ENCODE results near the gene ABCA10.
"Not testable (repeated sequence)": the region's sequence is repeated elsewhere in the genome, so short reads cannot be mapped to it uniquely, and the experiment has no call there.

Gene ABCA10

DNA sequence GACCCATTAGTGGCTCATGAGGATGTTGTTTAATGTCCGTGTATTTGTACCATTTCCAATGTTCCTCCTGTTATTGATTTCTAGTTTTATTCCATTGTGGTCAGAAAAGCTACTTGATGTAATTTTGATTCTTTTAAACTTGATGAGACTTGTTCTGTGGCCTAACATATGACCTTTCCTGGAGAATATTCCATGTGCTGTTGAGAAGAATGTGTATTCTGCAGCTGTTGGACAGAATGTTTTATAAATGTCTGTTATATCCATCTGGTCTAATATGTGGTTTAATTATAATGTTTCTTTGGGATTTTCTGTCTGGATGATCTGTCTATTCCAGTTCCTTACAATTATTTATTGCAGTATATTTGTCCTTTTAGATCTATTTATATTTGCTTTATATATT, 2.9 kb upstream of the ABCA10 start:
- no peak for DNase-seq (ENCODE audit: low read depth in 2 of 3, low spot score in 1 of 3)

DNA sequence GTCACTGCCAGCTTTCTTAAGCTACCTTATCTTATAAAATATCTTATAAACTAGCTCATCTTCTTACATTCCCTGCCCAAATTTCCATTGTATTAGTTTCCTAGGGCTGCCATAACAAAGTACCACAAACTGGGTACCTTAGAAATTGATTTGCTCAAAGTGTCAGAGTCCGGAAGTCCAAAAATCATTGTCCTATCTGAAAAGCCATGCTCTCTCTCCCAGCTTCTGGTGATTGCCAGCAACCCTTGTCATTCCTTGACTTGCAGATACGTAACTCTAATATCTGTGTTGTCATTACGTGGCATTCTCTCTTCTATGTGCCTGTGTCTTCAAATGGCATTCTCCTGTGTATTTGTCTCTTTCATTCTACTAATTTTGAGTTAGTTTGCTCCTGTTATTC, 2.3 kb upstream of the ABCA10 start:
- DNase-seq (ENCODE audit: low read depth in 2 of 3, low spot score in 1 of 3), result no peak

DNA sequence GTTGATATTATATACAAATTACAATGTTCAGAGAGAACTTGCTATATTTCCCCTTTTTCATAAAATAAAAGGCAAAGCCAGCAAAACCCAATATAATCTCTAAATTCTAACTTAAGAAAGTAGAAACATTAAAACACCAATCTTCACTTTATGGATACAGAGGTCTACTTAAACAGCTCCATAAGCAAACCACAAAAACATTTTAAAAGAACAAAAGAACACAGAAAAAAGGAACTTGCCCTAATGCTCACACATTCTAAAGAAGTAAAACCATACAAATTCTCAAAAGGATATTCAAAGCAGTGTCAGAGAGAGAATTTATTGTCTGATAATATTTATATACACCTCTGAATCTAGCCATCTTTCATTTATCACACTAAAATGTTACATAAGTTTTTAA, 606 bp downstream of the ABCA10 start:
- no peak for DNase-seq (ENCODE audit: low read depth in 2 of 3, low spot score in 1 of 3)

DNA sequence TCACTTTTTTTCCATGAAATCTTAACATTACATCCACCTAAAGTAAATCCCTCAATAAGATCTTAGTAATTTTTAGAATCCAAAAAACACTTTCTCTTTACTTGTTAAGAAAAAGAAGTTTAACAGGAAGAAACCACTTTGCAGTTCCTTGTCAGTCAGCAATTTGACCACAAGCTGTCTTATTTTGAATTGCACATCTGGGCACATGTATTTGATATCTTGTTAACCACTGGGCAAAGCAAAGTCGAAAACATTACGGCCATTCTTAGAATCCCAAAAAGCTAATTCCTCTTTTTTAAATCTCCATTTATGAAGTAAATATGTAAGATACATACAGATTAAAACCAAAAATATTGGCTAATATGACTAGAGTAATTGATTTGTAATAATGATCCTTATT, 1.1 kb downstream of the ABCA10 start:
- DNase-seq (ENCODE audit: low read depth in 2 of 3, low spot score in 1 of 3), result no peak

DNA sequence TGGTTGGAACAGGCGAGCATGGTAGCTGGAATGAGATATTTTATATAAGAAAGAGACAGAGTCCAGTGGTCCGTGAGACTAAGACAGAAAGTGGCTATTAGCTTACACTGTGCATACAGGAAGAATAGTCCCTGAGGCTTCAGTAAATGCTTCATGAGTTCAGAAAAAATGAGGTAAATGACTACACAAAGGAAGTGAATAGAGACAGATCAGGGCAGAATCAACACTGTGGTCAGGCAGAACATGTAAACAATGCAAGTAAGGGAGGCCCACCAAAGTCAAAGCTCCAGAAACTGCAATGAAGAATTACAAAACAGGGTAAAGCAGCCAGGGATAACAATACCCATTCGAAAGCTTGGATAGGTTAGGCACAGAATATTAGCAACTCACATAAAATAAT, 4.8 kb downstream of the ABCA10 start:
- DNase-seq (ENCODE audit: low read depth in 2 of 3, low spot score in 1 of 3), result no peak

DNA sequence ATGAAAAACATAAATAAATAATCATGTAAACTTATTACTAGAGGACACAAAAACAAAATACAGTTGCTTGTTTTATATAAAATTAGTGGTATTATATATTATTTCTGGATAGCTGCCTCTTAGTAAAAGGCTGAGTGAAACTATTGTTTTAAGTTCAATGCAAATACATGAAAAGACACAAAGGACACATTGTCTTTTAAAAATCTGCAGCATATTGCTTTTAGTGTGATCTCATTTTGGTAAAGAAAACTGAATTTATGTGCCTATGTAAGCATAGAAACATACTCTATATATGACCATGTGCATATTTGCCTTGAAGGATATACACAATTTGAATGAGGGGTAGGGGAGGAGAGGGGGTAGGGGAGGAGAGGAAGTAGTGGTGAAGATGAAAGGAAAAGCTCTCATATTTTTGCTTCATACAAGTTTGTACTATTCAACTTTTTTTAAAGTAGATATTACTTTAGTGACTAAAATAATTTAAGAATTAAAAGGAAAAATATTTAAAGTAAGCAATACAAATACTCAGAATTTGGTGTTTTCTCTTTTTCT, 5.8 kb downstream of the ABCA10 start:
- DNase-seq (ENCODE audit: low read depth in 2 of 3, low spot score in 1 of 3), result no peak

DNA sequence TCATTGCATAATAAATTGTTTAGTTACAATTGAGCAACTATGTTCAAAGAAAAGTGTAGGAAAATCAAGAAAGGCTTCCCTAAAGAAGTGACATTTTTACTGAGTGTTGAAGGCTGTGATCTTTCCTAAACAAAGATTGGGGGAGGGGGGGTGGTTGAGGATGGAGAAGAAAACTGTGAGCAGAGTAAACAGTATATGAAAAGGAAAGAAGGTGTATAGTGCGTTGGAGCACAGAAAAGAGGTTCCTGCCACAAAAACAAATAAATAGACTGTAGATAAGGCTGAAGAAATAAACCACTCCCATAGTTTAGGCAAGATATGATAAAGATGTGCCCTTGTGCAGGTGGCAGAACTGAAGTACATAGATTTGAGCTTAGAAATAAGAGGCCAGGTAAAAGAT, 8.5 kb downstream of the ABCA10 start:
- DNase-seq (ENCODE audit: low read depth in 2 of 3, low spot score in 1 of 3), result no peak

DNA sequence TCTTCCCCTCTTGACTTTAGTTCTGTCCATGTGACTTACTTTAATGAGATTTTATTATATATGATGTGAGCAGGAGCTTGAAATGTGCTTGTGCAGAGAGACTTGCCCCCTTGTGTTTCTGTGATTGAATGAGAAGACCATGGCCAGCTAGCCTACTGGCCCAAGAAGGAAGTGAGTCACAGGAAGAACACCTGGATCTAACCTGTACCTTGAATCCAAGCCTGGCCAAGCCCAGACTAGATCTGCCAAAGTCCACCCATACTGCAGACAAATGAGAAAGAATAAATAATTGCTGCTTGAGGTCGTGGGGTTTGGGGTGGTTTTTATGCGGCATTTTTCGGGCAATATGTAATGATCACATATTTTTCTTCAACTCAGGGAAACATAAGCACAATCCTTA, 9.6 kb downstream of the ABCA10 start:
- no peak for DNase-seq (ENCODE audit: low read depth in 2 of 3, low spot score in 1 of 3)

DNA sequence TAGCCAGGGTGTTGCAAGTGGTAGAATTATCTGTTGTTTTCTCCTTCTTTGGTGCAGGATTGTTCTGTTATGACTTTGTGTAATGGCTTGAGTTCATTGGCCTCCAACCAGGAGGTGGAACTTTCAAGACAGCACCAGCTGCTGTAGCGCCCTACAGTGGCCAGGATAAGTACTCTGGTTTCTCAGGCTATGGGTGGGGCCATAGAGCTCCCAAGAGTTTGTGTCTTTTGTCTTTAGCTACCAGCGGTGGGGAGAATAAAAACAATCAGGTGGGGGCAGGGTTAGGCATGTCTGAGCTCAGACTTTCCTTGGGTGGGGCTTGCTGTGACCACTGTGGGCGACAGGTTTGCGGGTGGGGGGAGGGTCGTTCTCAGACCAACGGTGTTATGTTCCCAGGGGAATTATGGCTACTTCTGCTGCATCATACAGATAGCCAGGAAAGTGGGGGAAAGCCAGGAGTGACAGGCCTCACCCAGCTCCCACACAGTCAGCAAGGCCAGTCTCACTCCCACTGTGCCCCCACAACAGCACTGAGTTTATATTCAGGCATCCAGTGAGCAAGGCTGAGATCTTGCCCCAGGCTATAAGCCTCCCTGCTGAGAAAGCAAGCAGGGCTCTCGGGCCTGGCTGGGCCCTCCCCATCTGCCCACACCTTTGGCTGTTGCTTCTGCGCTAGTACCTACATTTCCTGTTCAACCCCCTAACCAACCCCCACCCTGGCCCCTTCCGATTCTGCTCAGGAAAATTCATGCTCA, 15.4 kb downstream of the ABCA10 start:
- DNase-seq (ENCODE audit: low read depth in 2 of 3, low spot score in 1 of 3), result no peak

DNA sequence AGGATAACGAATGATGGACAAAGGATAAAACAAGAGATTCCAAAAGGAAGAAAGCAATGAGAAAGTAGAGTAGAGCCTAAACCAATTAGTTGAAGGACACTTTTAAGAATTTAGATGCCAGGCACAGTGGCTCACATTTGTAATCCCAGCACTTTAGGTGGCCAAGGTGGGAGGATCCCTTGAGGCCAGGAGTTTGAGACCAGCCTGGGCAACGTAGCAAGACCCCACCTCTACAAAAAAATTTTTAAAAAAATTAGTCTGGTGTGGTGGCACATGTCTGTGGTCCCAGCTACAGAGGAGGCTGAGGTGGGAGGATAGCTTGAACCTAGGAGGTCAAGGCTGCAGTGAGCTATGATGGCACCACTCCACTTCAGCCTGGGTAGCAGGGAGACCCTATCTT, 20.0 kb downstream of the ABCA10 start:
- no peak for DNase-seq (ENCODE audit: low read depth in 2 of 3, low spot score in 1 of 3)

DNA sequence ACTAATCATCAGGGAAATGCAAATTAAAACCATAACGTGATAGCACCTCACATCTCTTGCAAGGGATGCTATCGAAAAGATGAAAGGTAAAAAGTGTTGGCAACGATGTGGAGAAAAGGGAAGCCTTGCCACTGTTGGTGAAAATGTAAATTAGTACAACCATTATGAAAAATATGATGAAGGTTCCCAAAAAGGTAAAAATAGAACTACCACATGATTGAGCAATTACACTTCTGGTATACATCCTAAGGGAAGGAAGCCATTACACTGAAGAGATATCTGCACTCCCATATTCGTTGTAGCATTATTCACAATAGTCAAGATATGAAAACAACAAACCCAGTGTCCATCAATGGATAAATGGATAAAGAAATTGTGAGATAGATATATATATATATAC, 21.5 kb downstream of the ABCA10 start:
- no peak for DNase-seq (ENCODE audit: low read depth in 2 of 3, low spot score in 1 of 3)

DNA sequence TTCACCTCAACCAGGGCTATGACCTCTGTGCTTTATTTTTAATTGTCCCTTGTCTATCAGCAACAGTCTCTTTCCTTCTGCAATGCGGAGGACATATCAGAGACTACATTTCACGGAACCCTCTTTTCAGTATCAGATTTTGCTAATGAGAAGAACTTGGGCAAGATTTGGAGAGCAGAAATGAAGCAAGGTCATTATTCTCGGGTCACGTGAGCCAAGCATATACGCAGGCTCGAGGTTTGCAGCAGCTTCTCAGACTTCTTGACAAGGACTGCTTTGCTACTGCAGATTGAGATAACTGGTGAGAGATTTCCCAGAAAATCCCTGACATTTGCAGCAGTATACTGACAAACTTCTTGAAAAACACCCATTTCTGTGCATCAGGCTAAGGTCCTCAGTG, 30.4 kb downstream of the ABCA10 start:
- DNase-seq (ENCODE audit: low read depth in 2 of 3, low spot score in 1 of 3), result no peak

DNA sequence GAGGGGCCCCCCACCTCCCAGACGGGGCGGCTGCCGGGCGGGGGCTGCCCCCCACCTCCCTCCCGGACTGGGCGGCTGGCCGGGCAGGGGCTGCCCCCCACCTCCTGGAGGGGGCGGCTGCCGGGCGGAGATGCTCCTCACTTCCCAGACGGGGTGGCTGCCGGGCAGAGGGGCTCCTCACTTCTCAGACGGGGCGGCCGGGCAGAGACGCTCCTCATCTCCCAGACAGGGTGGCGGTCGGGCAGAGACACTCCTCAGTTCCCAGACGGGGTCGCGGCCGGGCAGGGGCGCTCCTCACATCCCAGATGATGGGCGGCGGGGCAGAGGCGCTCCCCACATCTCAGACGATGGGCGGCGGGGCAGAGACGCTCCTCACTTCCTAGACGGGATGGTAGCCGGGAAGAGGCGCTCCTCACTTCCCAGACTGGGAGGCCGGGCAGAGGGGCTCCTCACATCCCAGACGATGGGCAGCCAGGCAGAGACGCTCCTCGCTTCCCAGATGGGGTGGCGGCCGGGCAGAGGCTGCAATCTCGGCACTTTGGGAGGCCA, 32.4 kb downstream of the ABCA10 start:
- DNase-seq (ENCODE audit: low read depth in 2 of 3, low spot score in 1 of 3), result not testable (repeated sequence)

DNA sequence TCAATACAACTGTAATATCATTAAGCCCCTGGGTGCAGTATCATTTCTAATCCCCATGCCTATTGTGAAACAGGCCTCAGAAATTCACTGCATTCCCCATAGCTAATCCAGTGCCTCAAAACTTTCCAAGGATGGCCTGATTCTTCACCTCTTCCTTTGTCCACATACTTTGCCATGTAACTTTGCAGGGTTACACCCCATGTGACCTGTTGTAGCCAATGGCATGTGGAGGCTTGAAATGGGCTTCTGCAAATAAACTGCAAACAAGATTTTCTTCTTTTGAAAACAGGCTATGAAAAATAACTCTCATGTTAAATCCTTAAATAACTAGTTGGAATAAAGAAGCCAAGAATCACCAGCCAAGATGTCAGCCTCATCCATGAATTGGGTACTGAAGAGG, 35.9 kb downstream of the ABCA10 start:
- no peak for DNase-seq (ENCODE audit: low read depth in 2 of 3, low spot score in 1 of 3)

DNA sequence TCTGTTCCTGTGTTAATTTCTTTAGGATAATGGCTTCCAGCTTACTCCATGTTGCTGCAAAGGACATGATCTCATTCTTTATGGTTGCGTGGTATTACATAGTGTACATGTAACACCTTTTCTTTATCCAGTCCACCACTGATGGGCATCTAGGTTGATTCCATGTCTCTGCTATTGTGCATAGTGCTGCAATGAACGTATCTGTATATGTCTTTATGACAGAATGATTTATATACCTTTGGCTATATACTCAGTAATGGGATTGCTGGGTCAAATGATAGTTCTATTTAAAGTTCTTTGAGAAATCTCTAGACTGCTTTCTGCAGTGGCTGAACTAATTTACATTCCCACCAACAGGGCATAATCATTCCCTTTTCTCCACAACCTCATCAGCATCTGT, 39.8 kb downstream of the ABCA10 start:
- DNase-seq (ENCODE audit: low read depth in 2 of 3, low spot score in 1 of 3), result no peak

DNA sequence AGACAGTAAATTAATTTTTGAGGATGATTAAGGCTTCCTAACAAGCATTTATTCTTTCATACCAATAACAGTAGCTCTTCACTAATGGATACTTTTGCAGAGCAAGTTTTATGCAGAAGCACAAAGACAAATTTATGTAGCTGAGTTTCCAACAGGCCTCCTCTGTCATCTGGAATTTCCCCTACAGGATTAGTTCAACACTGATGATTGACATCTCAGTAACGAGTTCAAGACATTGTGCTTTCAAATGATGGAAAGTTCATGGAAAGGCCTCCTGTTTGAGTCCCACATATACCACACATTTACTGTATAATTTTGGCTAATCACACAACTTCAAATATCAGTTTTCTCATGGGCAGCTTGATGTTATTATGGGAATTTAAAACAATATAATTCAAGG, 40.6 kb downstream of the ABCA10 start:
- no peak for DNase-seq (ENCODE audit: low read depth in 2 of 3, low spot score in 1 of 3)

DNA sequence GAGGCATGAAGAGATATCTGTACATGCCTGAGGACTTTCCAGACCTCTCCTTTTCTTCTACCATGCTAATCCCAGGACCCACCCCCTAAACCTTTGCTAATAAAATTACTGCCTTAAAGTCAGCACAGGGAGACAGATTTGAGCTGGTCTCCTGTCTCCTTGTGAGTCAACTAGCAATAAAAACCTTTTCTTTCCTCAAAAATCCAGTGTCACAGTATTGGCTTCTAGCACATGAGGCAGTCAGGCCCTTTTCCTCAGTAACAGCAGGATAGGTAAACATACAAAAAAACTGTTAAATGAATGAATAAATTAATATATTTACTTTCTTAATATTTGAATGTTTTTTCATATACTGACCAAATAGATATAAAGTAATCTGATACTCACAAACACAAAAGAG, 41.3 kb downstream of the ABCA10 start:
- no peak for DNase-seq (ENCODE audit: low read depth in 2 of 3, low spot score in 1 of 3)

DNA sequence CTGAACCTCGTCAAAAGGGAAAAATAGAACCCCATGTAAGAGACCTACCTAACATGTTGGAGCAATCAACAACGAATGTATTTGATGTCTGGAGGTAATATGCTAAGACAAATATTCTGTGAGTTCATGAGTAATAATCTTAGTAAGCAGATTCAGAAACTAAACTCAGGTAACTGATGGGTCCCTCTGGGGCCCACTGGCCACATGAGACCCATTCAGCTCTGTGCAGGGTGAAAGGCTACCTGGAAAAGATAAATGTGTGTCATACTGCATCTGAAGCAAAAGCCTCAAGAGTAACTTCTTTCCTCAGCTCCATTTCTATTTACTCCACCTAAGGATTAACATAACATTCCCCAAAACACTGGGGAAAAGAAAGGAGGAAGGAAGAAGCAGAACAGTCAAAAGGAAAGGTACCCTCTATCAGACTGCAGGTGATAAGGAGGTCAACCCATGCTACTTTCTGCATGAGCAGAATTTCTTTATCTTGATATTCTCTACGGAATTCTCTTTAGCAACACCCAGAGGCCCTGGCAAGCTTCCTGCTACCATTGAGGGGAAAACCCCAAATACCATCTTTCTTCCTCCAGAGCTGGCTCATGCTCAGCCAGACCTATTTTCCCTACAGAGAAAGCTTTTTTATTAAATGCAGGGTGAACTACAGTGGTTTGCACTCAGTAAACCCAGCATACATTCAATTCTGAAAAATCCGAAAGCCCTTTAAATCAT, 49.2 kb downstream of the ABCA10 start:
- DNase-seq (ENCODE audit: low read depth in 2 of 3, low spot score in 1 of 3), result no peak

DNA sequence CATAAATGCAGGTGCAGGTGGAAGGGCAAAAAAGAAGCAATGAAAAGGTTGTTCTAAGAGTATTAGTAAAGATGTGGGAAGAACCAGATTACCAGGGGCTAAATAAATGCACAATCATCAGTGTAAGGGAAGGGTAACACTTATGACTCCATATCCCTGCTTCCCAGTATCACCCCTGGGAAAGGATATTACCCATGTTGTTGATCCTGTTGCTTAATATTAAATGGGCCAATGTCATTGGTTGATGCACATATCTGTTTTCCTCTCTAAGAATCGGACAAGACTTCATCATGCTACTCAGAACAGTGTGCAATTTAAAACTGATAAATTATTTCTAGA, 52.2 kb downstream of the ABCA10 start:
- no peak for DNase-seq (ENCODE audit: low read depth in 2 of 3, low spot score in 1 of 3)

DNA sequence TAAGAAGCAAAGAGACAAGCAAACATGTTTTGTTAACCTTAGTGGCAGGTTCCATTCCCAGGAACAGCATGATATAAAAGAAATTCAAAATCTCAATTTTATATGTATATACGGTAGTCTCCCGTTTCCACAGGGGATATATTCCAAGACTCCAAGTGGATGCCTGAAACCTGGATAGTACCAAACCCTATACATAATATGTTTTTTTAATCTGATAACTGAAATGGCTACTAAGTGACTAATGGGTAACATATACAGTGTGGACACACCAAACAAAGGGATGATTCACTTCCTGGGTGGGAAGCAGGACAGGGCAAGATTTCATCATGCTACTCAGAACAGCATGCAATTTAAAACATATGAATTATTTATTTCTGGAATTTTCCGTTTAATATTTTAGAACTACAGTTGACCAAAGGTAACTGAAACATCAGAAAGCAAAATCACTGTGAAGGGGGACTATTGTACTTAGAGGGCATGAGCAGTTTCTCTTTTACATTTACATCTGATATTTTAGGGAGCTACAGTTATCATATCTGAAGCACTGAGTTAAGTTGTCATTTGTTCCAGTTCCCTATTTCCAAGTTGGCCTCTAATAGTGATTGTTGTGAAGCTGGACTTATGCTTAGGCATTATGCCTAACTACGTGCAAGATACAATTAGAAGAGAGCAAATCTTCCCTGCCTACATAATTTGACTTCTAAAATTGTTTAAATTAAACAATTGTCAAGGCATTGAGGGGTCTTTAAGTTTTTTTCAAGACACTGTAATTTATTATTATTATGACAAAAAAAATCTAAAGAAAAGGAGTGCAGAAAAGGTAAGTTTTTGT, 52.8 kb downstream of the ABCA10 start:
- no peak for DNase-seq (ENCODE audit: low read depth in 2 of 3, low spot score in 1 of 3)

DNA sequence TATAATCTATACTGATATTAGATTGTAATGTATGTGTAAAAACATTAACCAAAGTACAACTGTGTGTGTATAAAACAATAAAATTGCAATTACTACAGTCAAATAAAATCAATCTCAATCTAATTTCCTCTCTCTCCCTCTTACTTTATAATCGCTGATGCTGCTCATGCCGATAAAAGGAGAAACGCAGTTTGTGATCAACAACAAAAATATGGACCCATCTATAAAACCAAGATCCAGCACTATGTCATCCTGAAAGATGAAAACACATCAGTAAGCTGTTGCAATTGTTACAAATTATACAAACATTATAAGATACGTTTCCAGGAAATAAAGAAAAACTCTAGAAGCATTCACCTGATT, 53.4 kb downstream of the ABCA10 start:
- DNase-seq (ENCODE audit: low read depth in 2 of 3, low spot score in 1 of 3), result no peak

DNA sequence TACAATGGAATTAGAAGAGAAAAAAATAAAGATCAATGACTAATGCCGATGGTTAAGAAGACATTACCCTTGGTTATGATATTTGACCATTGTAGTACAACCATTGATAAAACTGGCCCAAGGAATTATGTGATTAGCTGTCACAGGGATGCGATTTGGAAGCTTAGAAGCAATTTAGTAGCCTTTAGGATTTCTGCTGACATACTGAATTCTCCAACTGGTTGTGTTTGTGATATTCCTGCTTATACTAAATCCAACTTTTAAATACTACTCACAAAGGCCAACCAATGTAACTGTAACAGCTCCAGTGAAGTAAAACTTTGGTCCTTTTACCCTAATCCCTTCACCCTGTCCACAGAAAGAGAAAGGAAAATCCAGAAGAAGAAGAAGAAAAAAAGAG, 55.5 kb downstream of the ABCA10 start:
- DNase-seq (ENCODE audit: low read depth in 2 of 3, low spot score in 1 of 3), result no peak

All from stimulated activated CD4-positive, alpha-beta T cell treated with anti-CD3 and anti-CD28 coated beads, Interleukin-12 subunit alpha, Interleukin-12 subunit beta, amount 100 ng/mL, for 48 hours (primary cell).